SK-N-SH treated with all-trans-retinoic acid at 6 μM for 48 hours (cell line): Measurements from ENCODE around the gene CNGA4.

Source experiments
- CSDC2 ChIP-seq: fragments of 250-450 bp; sonication (Bioruptor Pico); IDR thresholded peaks from 2 replicates; pipeline ENCODE4 v1.5.0; 2020; ENCODE audit warnings: mild to moderate bottlenecking, moderate library complexity
- ESRRG ChIP-seq: fragments of 250-450 bp; sonication (Bioruptor Pico); IDR thresholded peaks from 2 replicates; pipeline ENCODE4 v1.6.1; 2021; ENCODE audit warnings: mild to moderate bottlenecking
- PATZ1 ChIP-seq: fragments of 250-450 bp; sonication (Bioruptor Pico); IDR thresholded peaks from 2 replicates; pipeline ENCODE4 v1.8.0; 2020; ENCODE audit warnings: mild to moderate bottlenecking, moderate library complexity, borderline replicate concordance
- PPARA ChIP-seq: fragments of 250-450 bp; sonication (Bioruptor Pico); IDR thresholded peaks from 2 replicates; pipeline ENCODE4 v1.5.0; 2020; ENCODE audit warnings: mild to moderate bottlenecking, borderline replicate concordance
- RARB ChIP-seq: fragments of 250-450 bp; sonication (Bioruptor Pico); IDR thresholded peaks from 2 replicates; pipeline ENCODE4 v1.8.0; 2021; ENCODE audit warnings: mild to moderate bottlenecking, moderate library complexity
- TCF4 ChIP-seq: fragments of 250-450 bp; sonication (Bioruptor Pico); IDR thresholded peaks from 2 replicates; pipeline ENCODE4 v1.8.0; 2021; ENCODE audit warnings: mild to moderate bottlenecking, moderate library complexity, borderline replicate concordance
- TOX ChIP-seq: fragments of 250-450 bp; sonication (Bioruptor Pico); IDR thresholded peaks from 2 replicates; pipeline ENCODE4 v1.8.0; 2021; ENCODE audit warnings: mild to moderate bottlenecking, moderate library complexity, borderline replicate concordance
- ZC3H10 ChIP-seq: fragments of 250-450 bp; sonication (Bioruptor Pico); IDR thresholded peaks from 2 replicates; pipeline ENCODE4 v1.5.1; 2021; ENCODE audit warnings: mild to moderate bottlenecking, moderate library complexity
- ZNF565 ChIP-seq: fragments of 450-650 bp; formaldehyde crosslinking; conservative IDR thresholded peaks from 2 replicates; pipeline ENCODE4 v1.5.0; 2020; ENCODE audit warnings: low read depth, mild to moderate bottlenecking, moderate library complexity
- TF ChIP-seq, protein P1 (sequence below): fragments of 250-450 bp; sonication (Bioruptor Pico); IDR thresholded peaks from 2 replicates; pipeline ENCODE4 v1.5.1; 2021; ENCODE audit warnings: mild to moderate bottlenecking, moderate library complexity
- TF ChIP-seq, protein P2 (sequence below): fragments of 250-450 bp; sonication (Bioruptor Pico); IDR thresholded peaks from 2 replicates; pipeline ENCODE4 v1.5.1; 2020; ENCODE audit warnings: low read depth, mild to moderate bottlenecking, moderate library complexity

DNA sequence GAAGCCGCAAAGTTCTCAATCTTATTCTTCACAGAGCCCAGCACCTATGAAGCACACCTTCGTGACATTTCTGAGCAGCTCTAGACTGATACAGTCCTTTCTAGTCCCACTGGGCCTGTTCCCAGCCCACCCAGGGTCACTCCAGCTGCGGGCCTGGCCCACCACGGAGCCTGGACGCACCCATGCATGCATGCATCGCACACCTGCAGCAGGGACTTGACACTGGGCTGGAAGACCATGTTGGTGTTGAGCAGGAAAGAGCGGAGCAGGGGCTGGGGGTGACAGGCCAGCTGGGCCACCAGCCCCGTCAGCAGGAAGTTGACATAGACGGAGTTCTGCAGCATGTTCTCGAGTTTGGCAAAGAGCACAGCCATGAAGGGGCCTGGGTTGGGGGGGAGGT is 24.4 kb upstream of the CNGA4 start:
- TF ChIP-seq, protein P1, sequence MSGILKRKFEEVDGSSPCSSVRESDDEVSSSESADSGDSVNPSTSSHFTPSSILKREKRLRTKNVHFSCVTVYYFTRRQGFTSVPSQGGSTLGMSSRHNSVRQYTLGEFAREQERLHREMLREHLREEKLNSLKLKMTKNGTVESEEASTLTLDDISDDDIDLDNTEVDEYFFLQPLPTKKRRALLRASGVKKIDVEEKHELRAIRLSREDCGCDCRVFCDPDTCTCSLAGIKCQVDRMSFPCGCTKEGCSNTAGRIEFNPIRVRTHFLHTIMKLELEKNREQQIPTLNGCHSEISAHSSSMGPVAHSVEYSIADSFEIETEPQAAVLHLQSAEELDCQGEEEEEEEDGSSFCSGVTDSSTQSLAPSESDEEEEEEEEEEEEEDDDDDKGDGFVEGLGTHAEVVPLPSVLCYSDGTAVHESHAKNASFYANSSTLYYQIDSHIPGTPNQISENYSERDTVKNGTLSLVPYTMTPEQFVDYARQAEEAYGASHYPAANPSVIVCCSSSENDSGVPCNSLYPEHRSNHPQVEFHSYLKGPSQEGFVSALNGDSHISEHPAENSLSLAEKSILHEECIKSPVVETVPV (CRISPR knock-in tag): no peak
- TF ChIP-seq TCF4 (CRISPR knock-in tag): no peak
- TF ChIP-seq CSDC2 (CRISPR knock-in tag): no peak
- no peak for TF ChIP-seq PATZ1 (CRISPR knock-in tag)
- no peak for TF ChIP-seq ESRRG (CRISPR knock-in tag)
- TF ChIP-seq TOX (CRISPR knock-in tag): no peak
- TF ChIP-seq ZC3H10: no peak
- TF ChIP-seq PPARA: no peak
- TF ChIP-seq ZNF565 (CRISPR knock-in tag): no peak
- TF ChIP-seq, protein P2, sequence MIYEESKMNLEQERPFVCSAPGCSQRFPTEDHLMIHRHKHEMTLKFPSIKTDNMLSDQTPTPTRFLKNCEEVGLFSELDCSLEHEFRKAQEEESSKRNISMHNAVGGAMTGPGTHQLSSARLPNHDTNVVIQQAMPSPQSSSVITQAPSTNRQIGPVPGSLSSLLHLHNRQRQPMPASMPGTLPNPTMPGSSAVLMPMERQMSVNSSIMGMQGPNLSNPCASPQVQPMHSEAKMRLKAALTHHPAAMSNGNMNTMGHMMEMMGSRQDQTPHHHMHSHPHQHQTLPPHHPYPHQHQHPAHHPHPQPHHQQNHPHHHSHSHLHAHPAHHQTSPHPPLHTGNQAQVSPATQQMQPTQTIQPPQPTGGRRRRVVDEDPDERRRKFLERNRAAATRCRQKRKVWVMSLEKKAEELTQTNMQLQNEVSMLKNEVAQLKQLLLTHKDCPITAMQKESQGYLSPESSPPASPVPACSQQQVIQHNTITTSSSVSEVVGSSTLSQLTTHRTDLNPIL (CRISPR knock-in tag): no peak
- TF ChIP-seq RARB (CRISPR knock-in tag): no peak
